ENCODE results near the gene KCNC2. TPM values are rescaled to one million over a fixed set of nuclear protein-coding genes. Genes with fewer than 3 reads are reported as not detected.

KCNC2 gene
- total and polyA plus RNA-seq, 2 donors (not counting 3 experiments of a cell fraction or from before 2014, with no cell fraction given): not detected

- H2AFZ ChIP-seq (ENCODE audit: low read depth, low read length): no peak overlapping the region
- FAIRE-seq (no peak), DNase-seq (ENCODE audit: low read depth, low spot score) (no peak)
- intact Hi-C loops (cut with micrococcal nuclease) (no loop called here), dilution Hi-C loops (cut with MboI; ENCODE audit: extremely low pct_ligation_motif_present, low sequenced_read_pairs) (no loop called here)
- H3K9me1 ChIP-seq (replicated peaks; ENCODE audit: control insufficient read depth, extremely low read depth, insufficient read depth, low read length): no peaks in the 10 kb centered on the region
- ChIA-PET POLR2A (no interaction called here), CTCF (interaction anchor here (1.1 kb wide), 1 partner anchor 353 kb away, joined by 3 read pairs; no protein-coding TSS in a partner anchor)
- H3K9ac ChIP-seq (replicated peaks; ENCODE audit: extremely low read depth, insufficient read depth, low read length): no peak overlapping the region
- H3K27ac ChIP-seq (ENCODE audit: insufficient read depth, low read depth, low read length): no peak overlapping the region
- no peak overlapping the region for H3K4me3 ChIP-seq (replicated peaks in 1 of 3; ENCODE audit: insufficient read depth in 1 of 3, low read depth in 1 of 3, low read length in 3 of 3)
- H3K27me3 ChIP-seq (ENCODE audit: control insufficient read depth in 2 of 2, insufficient read depth in 2 of 2, low read length in 2 of 2): no peaks in the 10 kb centered on the region
- BruUV-seq (replicated peaks): no TSS peak
- TF ChIP-seq MYC (IDR thresholded peaks at IDR 0.05; ENCODE audit: low read depth, low read length): no peak
- H3K9me3 ChIP-seq (replicated peaks; ENCODE audit: control insufficient read depth, insufficient read depth, low read length): no peaks in the 10 kb centered on the region
- no peaks in the 10 kb centered on the region for H3K4me1 ChIP-seq (ENCODE audit: control insufficient read depth, extremely low read depth, insufficient read depth, low read length)
- H3K79me2 ChIP-seq (ENCODE audit: control insufficient read depth, insufficient read depth, low read length): no peaks in the 10 kb centered on the region
- H3K4me2 ChIP-seq (ENCODE audit: insufficient read depth, low read length): no peak overlapping the region
- H4K20me1 ChIP-seq (replicated peaks; ENCODE audit: control insufficient read depth, extremely low read depth, insufficient read depth, low read length): no peaks in the 10 kb centered on the region
- no peaks in the 10 kb centered on the region for H3K36me3 ChIP-seq (ENCODE audit: control insufficient read depth in 2 of 2, extremely low read depth in 1 of 2, insufficient read depth in 2 of 2, low read length in 2 of 2)
Measured at GRCh38 chr12:75042125-75042524, 167.5 kb downstream of the KCNC2 start.

- intact Hi-C loops (cut with micrococcal nuclease): no loop called here
- Histone ChIP-seq H3K9ac (replicated peaks; ENCODE audit: extremely low read depth, insufficient read depth, low read length) (no peak overlapping the region), H3K9me1 (replicated peaks; ENCODE audit: control insufficient read depth, extremely low read depth, insufficient read depth, low read length) (no peaks in the 10 kb centered on the region), H3K4me1 (ENCODE audit: control insufficient read depth, extremely low read depth, insufficient read depth, low read length) (no peaks in the 10 kb centered on the region), H3K4me2 (ENCODE audit: insufficient read depth, low read length) (no peak overlapping the region), H3K4me3 (replicated peaks in 1 of 3; ENCODE audit: insufficient read depth in 1 of 3, low read depth in 1 of 3, low read length in 3 of 3) (no peak overlapping the region), H3K27ac (ENCODE audit: insufficient read depth, low read depth, low read length) (no peak overlapping the region), H3K27me3 (ENCODE audit: control insufficient read depth in 2 of 2, insufficient read depth in 2 of 2, low read length in 2 of 2) (no peaks in the 10 kb centered on the region), H3K36me3 (ENCODE audit: control insufficient read depth in 2 of 2, extremely low read depth in 1 of 2, insufficient read depth in 2 of 2, low read length in 2 of 2) (no peaks in the 10 kb centered on the region), H3K79me2 (ENCODE audit: control insufficient read depth, insufficient read depth, low read length) (no peaks in the 10 kb centered on the region), H2AFZ (ENCODE audit: low read depth, low read length) (no peak overlapping the region), H3K9me3 (replicated peaks; ENCODE audit: control insufficient read depth, insufficient read depth, low read length) (no peaks in the 10 kb centered on the region), H4K20me1 (replicated peaks; ENCODE audit: control insufficient read depth, extremely low read depth, insufficient read depth, low read length) (no peaks in the 10 kb centered on the region)
- ChIA-PET CTCF (interaction anchor here (1.1 kb wide), 1 partner anchor 353 kb away, joined by 3 read pairs; no protein-coding TSS in a partner anchor), POLR2A (no interaction called here)
- BruUV-seq (replicated peaks): no TSS peak
- FAIRE-seq: no peak
- dilution Hi-C loops (cut with MboI; ENCODE audit: extremely low pct_ligation_motif_present, low sequenced_read_pairs): no loop called here
- no peak for DNase-seq (ENCODE audit: low read depth, low spot score)
- no peak for TF ChIP-seq MAX (IDR thresholded peaks at IDR 0.05; ENCODE audit: insufficient read depth, insufficient read length)
- TF ChIP-seq CTCF (IDR thresholded peaks at IDR 0.05; ENCODE audit: extremely low read depth in 1 of 2, insufficient read depth in 1 of 2, low read depth in 1 of 2, low read length in 2 of 2): no peak
- TF ChIP-seq FOS (IDR thresholded peaks at IDR 0.05; ENCODE audit: borderline replicate concordance, insufficient read depth, low read length): no peak
- no peak for TF ChIP-seq JUN (IDR thresholded peaks at IDR 0.05; ENCODE audit: borderline replicate concordance, insufficient read depth, insufficient read length, low read depth)
- TF ChIP-seq MYC (IDR thresholded peaks at IDR 0.05; ENCODE audit: low read depth, low read length): no peak
Measured at GRCh38 chr12:75041472-75041871, 168.2 kb downstream of the KCNC2 start.

Data from endothelial cell of umbilical vein (primary cell).